Measurements from ENCODE around the gene TBCD.
"Not testable (repeated sequence)": the region's sequence is repeated elsewhere in the genome, so short reads cannot be mapped to it uniquely, and the experiment has no call there.

The TBCD gene

DNA sequence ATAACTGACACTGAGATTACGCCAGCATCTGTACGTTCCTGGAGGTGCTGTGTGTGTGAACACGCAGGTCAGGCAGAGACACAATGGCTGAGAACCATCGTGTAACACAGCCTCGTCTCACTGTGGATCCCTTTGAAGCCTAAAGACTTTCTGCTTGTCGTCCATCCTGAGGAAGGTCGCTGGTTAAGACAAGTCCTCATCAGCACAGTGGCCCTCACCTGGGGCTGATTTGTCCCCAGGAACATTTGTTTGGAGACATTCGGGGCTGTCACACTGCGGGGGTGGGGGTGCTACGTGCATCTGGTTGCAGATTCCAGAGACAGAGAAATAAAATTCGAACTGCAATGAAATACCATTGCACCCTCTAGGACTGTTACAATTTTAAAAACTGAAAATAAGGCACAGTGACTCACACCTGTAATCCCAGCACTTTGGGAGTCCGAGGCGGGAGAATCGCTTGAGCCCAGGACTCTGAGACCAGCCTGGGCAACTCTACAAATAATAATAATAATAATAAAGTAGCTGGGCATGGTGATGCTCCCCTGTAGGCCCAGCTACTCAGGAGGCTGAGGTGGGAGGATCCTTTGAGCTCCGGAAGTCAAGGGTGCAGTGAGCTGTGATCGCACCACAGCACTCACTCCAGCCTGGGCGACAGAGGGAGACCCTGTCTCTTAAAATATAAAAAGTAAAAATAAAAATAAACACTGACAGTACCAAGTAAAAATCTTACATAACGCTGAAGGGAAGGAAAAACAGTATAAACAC lies 215.6 kb downstream of the TBCD start:
- DNase-seq (ENCODE audit: low read depth in 4 of 4, low spot score in 1 of 4): no peak

DNA sequence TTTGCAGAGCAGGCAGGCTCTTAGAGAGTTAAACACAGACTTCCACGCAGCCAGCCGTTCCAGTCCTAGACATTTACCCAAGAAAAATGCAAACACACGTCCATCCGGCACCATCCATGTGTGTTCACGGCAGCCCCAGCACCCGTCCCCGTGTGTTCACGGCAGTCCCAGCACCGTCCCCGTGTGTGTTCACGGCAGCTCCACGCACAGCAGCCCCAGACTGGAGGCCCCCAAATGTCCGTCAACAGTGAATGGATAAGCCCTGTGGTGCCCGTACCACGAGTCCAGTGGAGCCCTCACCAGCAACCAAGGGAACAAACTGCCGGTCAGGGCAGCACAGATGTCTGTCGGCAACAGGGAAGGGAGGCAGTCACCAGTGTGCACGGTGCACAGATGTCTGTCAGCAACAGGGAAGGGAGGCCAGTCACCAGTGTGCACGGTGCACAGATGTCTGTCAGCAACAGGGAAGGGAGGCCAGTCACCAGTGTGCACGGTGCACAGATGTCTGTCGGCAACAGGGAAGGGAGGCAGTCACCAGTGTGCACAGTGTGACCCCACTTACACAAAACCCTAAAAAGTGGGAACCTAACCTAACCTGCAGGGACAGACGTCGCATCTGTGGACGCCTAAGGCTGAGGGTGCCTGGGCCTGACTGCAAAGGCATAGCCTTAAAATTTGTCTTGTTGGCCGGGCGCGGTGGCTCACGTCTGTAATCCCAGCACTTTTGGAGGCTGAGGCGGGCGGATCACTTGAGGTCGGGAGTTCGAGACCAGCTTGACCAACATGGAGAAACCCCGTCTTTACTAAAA lies 216.4 kb downstream of the TBCD start:
- not testable (repeated sequence) for DNase-seq (ENCODE audit: low read depth in 4 of 4, low spot score in 1 of 4)

DNA sequence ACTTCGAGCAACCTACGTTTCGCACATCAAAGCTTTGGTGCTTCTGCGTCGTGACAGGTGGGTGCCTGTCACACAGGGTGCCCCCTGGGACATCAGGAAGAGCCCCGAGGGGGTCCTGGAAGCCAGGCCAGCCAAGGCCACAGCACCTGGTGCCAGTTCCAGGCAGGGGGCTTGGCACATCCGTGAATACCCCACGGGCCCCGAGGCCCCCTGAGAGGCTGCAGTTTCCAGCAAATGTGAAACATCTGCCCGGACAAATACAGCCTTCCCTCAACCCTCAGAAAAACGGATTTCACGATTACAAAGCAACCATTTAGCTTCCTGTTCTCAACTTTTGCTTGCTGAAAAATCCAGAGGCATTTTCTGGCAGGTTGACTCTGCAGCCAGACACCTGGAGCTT lies 218.2 kb downstream of the TBCD start:
- DNase-seq (ENCODE audit: low read depth in 4 of 4, low spot score in 1 of 4): no peak

DNA sequence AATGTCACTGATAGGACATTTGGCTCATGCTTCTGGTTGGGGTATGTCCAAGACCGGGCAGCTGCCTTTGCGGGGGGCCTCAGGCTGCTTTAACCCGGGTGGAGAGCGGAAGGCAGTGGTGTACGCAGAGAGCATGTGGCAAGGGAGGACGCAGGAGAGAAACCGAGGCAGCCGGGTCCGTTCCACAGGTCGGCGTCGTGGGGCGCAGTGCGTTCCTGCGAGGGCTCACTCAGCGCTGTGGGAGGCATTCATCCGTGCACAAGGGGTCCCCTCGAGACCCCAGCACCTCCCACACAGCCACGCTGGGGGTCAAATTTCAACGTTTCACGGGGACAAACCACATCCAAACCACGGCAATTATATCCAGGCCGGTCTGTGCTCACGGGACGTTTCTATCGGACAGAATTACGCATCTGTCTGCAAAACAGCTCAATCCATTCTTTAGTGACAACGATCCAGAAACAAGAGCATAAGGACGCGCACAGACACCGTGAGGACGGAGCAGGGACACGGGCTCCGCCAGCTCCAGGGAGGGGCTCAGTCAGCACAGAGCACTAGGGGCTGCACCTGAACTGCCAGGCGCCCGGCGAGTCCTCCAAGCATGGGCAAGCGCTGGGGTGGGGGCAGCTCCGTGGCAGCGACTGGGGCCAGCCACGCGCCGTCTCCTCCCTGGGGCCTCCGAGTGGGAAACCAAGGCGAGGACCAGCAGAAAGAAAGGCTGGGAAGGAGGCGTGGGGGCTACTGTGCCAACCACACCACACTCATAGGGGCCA lies 219.1 kb downstream of the TBCD start:
- no peak for DNase-seq (ENCODE audit: low read depth in 4 of 4, low spot score in 1 of 4)

- DNase-seq (ENCODE audit: low read depth in 4 of 4, low spot score in 1 of 4): no peak
Observed at GRCh38 chr17:82972836-82973372, 221.0 kb downstream of the TBCD start.

- DNase-seq (ENCODE audit: low read depth in 4 of 4, low spot score in 1 of 4): no peak
Observed at GRCh38 chr17:82973456-82974135, 221.7 kb downstream of the TBCD start.

DNA sequence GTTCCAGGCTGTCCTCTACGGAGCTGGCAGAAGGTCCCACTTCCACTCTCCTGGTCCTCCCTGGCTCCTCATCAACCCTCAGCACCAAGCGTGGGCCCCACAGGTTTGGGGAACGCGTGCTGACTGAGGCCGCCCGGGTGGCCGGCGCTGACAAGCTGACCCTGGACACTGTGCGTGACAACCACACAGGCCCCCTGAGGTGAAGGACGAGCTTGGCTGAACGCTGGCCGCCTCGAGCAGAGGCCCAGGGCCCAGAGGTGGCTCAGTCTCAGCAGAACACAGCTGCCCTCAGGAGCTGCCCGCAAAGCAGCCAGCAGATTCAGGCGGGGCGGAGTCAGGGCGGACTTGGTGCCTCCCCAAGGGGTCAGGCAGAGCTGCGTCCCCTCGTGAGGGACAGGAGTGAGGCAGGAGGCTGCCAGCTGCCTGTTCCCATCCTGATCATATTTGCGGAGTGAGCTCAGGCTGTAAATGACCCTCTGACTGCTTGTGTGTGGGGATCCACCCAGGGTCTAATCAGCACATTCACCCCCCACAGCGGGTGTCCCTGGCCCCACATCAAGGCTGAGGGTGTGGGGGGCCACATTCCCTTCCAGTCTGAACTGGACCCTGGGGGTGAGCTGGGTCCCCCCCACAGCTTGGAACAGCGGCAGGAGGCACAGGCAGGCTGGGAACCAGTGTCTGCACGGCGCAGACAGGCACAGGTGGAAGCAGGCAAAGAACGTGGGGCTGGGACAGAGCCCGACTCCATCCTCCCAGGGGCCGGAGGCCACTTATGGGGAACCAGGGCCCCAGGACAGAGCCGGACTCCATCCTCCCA lies 222.5 kb downstream of the TBCD start:
- DNase-seq (ENCODE audit: low read depth in 4 of 4, low spot score in 1 of 4): no peak

- no peak for DNase-seq (ENCODE audit: low read depth in 4 of 4, low spot score in 1 of 4)
Observed at GRCh38 chr17:82976982-82977488, 225.2 kb downstream of the TBCD start.

DNA sequence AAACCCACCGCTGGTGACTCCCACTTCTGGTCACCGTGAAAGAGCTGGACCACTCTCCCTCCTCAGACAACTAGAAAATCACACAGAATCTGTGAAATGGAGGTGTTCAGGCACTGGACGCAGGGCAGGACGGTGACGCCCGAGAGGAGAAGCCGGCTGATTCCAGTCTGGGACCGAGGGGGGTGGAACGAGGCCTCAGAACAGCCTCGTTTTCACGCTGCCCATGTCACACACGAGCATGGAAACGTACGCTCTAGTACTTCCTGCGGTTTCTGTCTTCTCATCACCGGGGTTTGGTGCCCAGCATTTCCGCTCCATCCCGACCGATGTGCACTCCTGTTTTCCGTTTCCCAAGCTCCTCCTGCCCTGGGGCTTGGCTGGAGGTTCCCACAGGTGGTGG lies 225.7 kb downstream of the TBCD start:
- DNase-seq (ENCODE audit: low read depth in 4 of 4, low spot score in 1 of 4): no peak

DNA sequence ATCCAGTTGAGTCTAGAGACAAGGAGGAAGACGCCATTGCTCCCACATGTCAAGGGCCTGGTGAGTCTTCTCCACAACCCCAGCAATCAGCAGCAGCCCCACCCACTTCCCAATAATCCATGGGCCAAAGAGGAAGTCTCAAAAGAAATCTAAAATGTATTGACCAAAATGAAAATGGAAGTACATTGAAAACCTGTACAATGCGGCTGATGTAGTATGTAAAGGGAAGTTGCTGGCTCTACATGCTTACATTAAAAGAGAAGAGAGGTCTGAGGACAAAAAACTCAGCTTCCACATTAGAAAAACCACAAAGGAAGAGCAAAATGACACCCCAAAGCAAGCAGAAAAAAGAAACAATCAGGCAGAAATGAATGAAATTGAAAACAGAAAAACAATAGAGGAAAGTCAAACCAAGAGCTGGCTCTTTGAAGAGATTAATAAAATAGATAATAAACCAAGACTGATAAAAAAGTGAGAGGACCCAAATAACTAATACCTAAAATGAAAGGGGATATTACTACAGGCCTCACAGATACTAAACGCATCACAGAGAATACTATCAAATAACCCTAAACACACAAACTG lies 227.0 kb downstream of the TBCD start:
- DNase-seq (ENCODE audit: low read depth in 4 of 4, low spot score in 1 of 4): no peak

GRCh38 chr17:82979718-82980117 lies 227.9 kb downstream of the TBCD start:
- no peak for DNase-seq (ENCODE audit: low read depth in 4 of 4, low spot score in 1 of 4)

DNA sequence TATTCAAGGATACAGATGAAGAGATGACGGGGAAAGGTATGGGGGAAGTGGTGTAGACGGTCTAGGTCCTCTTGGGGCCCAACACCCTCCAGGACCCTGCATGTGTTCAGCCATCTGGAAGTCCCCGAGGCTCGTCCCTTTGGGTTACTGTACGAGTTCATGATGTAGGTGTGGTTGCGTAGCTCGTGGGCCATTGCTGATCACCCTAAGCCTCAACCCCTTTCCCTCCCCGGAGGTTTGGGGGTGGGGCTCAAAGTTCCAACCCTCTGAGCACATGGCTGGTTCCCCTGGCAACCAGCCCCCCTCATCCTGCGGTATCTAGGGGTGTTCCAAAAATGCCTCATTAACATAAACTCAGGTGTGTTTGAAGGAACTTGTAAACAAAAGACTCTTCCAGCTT lies 228.8 kb downstream of the TBCD start:
- DNase-seq (ENCODE audit: low read depth in 4 of 4, low spot score in 1 of 4): no peak

DNA sequence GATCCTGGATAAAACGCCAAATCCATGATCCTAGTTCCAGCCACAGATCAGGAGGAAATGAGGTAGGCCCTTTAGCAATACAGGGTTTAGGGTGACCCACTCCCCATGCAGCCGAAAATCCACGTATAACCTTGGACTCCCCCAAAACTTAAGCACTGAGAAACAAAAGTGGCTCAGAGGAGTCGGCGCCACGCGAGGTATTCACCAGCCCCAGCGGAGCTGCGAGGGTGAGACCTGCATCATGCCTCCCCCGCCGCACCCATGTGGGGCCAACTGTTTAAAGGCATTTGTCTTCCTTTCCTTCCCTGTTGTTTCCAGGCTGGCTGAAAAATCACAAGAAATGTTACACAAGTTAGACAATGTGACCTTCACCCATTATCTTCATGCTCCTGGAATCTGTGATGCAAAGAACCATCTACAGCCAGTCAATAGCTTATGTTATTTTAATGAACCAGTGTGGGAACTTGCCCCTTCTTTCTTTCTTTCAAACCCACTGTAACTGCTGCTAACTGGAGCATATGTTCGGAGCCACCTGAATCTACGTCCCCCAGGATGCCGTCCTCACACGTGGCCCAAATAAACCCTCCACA lies 229.4 kb downstream of the TBCD start:
- no peak for DNase-seq (ENCODE audit: low read depth in 4 of 4, low spot score in 1 of 4)

DNA sequence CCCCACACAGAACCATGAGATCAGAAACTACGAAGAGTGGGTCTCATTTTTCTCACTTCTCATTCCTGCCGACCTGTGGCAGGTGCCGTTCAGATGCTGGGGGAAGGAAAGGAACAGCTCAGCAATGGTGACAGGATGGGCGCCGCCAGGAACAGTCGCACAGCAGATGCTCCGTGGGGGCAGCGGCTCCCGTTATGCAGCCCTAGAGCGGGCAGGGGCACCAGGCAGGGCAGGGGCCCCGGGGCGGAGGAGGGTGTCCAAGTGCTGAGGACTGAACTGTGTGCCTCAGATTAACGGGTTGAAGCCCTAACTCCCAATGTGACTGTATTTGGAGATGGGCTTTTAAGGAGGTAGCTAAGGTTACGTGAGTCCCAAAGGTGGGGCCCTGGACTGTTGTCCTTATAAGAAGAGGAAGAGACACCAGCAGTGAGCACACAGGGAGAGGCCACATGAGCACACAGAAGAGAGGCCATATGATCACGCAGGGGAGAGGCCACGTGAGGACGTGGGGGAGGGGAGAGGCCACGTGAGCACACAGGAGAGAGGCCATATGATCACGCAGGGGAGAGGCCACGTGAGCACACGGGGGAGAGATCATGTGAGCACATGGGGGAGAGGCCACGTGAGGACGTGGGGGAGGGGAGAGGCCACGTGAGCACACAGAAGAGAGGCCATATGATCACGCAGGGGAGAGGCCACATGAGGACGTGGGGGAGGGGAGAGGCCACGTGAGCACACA lies 231.8 kb downstream of the TBCD start:
- no peak for DNase-seq (ENCODE audit: low read depth in 4 of 4, low spot score in 1 of 4)

DNA sequence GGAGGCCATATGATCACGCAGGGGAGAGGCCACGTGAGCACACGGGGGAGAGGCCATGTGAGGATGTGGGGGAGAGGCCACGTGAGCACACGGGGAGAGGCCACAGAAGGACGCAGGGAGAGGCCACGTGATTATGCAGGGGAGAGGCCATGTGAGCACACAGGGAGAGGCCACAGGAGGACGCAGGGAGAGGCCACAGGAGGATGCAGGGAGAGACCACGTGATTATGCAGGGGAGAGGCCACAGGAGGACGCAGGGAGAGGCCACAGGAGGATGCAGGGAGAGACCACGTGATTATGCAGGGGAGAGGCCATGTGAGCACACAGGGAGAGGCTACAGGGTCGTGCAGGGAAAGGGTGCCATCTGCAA lies 232.4 kb downstream of the TBCD start:
- DNase-seq (ENCODE audit: low read depth in 4 of 4, low spot score in 1 of 4): not testable (repeated sequence)

DNA sequence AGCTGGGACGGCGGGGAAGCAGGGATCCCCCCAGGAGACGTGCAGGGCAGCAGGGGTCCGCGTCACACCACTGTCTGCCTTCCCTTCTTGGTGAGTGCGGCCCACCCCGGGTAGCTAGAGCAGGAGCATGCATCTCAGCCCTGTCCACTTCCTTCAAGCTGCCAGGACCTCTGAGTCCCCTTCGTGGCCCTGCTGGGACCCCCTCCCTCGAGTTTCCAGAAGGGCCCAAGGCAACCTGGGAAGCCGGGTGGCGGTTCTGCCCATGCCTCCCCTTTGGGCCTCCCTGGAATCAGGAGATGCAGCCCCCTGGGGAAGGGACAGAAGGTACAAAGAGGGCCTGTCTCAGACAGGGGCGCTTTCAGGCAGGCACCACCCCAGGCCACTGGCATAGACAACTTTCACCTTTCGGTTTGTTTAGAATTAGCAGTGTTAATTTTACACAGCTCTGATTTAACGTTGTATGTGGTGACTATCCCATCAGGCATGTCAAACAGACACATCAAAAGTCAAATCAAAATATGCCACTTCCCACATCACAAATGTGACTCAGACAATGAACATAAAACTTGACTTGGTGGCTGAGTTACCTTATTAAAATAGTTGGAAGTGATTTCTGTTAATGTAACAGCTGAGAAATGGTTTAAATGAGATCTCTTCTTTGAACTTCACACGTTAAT lies 233.0 kb downstream of the TBCD start:
- no peak for DNase-seq (ENCODE audit: low read depth in 4 of 4, low spot score in 1 of 4)

- no peak for DNase-seq (ENCODE audit: low read depth in 4 of 4, low spot score in 1 of 4)
Observed at GRCh38 chr17:82985428-82985805, 233.6 kb downstream of the TBCD start.

- DNase-seq (ENCODE audit: low read depth in 4 of 4, low spot score in 1 of 4): peak in 2 of 4 experiments; percentile 14 to 25
Observed at GRCh38 chr17:82985973-82986372, 234.1 kb downstream of the TBCD start.
